Natural killer cell (primary cell): Measurements from ENCODE around the gene HSFX3. TPM values are rescaled to one million over a fixed set of nuclear protein-coding genes. Genes with fewer than 3 reads are reported as not detected.
"Not testable (repeated sequence)": the region's sequence is repeated elsewhere in the genome, so short reads cannot be mapped to it uniquely, and the experiment has no call there.

Experiments used
- ATAC-seq, 3 donors: fragments of 150-1000 bp in 2 of 3; fragments of 200-7000 bp in 1 of 3; cut with Tn5 transposase; 1 replicate in 1 of 3; 2 replicates in 2 of 3; pipeline ENCODE4 v1.10.0; 2021; ENCODE audit warnings: mild to moderate bottlenecking in 2 of 3, moderate library complexity in 2 of 3
- DNase-seq, 2 donors: peaks; one replicate each; pipeline versions ENCODE4 v3.0.0 to v3.0.0-alpha.2; 2013 to 2021; ENCODE audit warnings: mixed read lengths in 1 of 2
- H3K27ac ChIP-seq: one replicate; pipeline ENCODE4 v1.5.1; 2013; ENCODE audit warnings: mild to moderate bottlenecking, low read length
- H3K27me3 ChIP-seq: one replicate; pipeline ENCODE4 v1.6.1; 2013; ENCODE audit warnings: low read length; ENCODE audit not compliant: control insufficient read depth, insufficient read depth
- H3K36me3 ChIP-seq: one replicate; pipeline ENCODE4 v1.6.1; 2013; ENCODE audit warnings: low read length; ENCODE audit not compliant: control insufficient read depth, insufficient read depth
- H3K4me1 ChIP-seq: one replicate; pipeline ENCODE4 v1.6.1; 2013; ENCODE audit warnings: low read length; ENCODE audit not compliant: control insufficient read depth, insufficient read depth
- H3K4me3 ChIP-seq: one replicate; pipeline ENCODE4 v1.5.1; 2013; ENCODE audit warnings: low read length
- H3K9me3 ChIP-seq: one replicate; pipeline ENCODE4 v1.6.1; 2013; ENCODE audit warnings: low read length; ENCODE audit not compliant: control insufficient read depth, insufficient read depth
- H3K27ac Mint-ChIP-seq, 2 donors: one replicate each; pipeline ENCODE4 v1.8.0; 2022; ENCODE audit warnings: mild to moderate bottlenecking in 2 of 2, mixed read lengths in 2 of 2, moderate library complexity in 1 of 2
- H3K27me3 Mint-ChIP-seq, 2 donors: one replicate each; pipeline ENCODE4 v1.8.0; 2022; ENCODE audit warnings: low read depth in 2 of 2, mixed read lengths in 2 of 2
- H3K36me3 Mint-ChIP-seq: one replicate; pipeline ENCODE4 v1.8.0; 2022; ENCODE audit warnings: mixed read lengths
- H3K4me1 Mint-ChIP-seq, 2 donors: one replicate each; pipeline ENCODE4 v1.8.0; 2022; ENCODE audit warnings: mixed read lengths in 2 of 2
- H3K4me3 Mint-ChIP-seq: one replicate; pipeline ENCODE4 v1.8.0; 2022; ENCODE audit warnings: mild to moderate bottlenecking, moderate library complexity, mixed read lengths
- H3K9me3 Mint-ChIP-seq, 2 donors: one replicate each; pipeline ENCODE4 v1.8.0; 2022; ENCODE audit warnings: mixed read lengths in 2 of 2
- CTCF ChIP-seq: fragments of 200-600 bp; IDR thresholded peaks from one replicate; pipeline ENCODE4 v1.8.0; 2022; ENCODE audit warnings: antibody characterized with exemption
- WGBS: methylation state at CpG from one replicate; pipeline ENCODE4 v1.1.7; 2013; ENCODE audit warnings: missing lambda C conversion rate; ENCODE audit not compliant: insufficient coverage; 5-methylcytosine and 5-hydroxymethylcytosine counted together
- intact Hi-C: fragments of 100-400 bp; cut with micrococcal nuclease; formaldehyde crosslinking; loops from one replicate; pipeline ENCODE4 v1.14.2; 2022
- total RNA-seq, 4 donors: library from RNA; stranded (reverse); fragments of 120-200 nt in 1 of 4; gene quantifications; one replicate each; pipeline versions ENCODE4 v1.2.3 to v1.2.4, GENCODE V29; 2013 to 2022

Gene HSFX3
- total RNA-seq, 3 donors from 2014 or later (not counting 1 experiment from before 2014, with no cell fraction given): not detected

DNA sequence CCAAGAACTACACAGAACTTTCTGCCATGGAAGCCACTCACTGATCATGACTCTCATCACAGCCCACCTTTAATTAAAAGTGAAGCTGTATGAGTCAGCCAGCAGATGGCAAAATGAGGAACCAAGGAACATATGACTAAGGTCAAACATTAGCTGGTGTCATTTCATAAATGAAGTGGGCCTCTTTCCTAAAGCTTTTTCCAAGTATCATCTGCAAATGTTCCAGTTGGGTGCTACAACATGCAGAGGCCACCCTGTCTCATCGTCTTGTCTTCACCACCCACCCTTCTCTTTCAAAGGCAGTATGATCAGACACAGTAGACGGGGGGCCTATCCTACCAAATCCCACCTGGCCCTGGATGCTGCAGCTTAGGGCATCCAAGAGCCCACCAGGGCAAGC, 18.1 kb downstream of the HSFX3 start:
- WGBS: 77% methylated on average over 2 of the region's 2 CpGs
- H3K9me3 ChIP-seq: no peaks in the 10 kb centered on the region
- H3K4me3 Mint-ChIP-seq: no peak overlapping the region
- no peak overlapping the region for H3K4me3 ChIP-seq
- H3K9me3 Mint-ChIP-seq: no peaks in the 10 kb centered on the region
- DNase-seq: no peak
- H3K27ac ChIP-seq: no peak overlapping the region
- no peak for TF ChIP-seq CTCF
- H3K36me3 Mint-ChIP-seq: no peaks in the 10 kb centered on the region
- H3K4me1 ChIP-seq: peaks cover 14% of the 10 kb centered on the region
- peaks cover 7% of the 10 kb centered on the region for H3K36me3 ChIP-seq
- H3K27me3 ChIP-seq: no peaks in the 10 kb centered on the region
- peak overlapping the region; percentile 12 to 63 for H3K27ac Mint-ChIP-seq
- ATAC-seq: peak in 1 of 3 donors; percentile 22
- peaks cover 17 to 22% of the 10 kb centered on the region in 2 donors for H3K4me1 Mint-ChIP-seq
- H3K27me3 Mint-ChIP-seq: no peaks in the 10 kb centered on the region
- intact Hi-C loops: loop anchor here (10.0 kb wide), 1 partner anchor 413 kb away; no protein-coding TSS in a partner anchor

GRCh38 chrX:149528381-149528780, 21.3 kb downstream of the HSFX3 start:
- DNase-seq: no peak
- Mint-ChIP-seq H3K9me3 (no peaks in the 10 kb centered on the region), H3K36me3 (no peaks in the 10 kb centered on the region), H3K27me3 (no peaks in the 10 kb centered on the region), H3K4me3 (no peak overlapping the region), H3K27ac (peak overlapping the region; percentile 52 to 64), H3K4me1 (peaks cover 11 to 29% of the 10 kb centered on the region in 2 donors)
- Histone ChIP-seq H3K9me3 (no peaks in the 10 kb centered on the region), H3K4me1 (peaks cover 42% of the 10 kb centered on the region), H3K27ac (peak overlapping the region; percentile 6), H3K36me3 (peaks cover 3% of the 10 kb centered on the region), H3K4me3 (no peak overlapping the region), H3K27me3 (no peaks in the 10 kb centered on the region)
- intact Hi-C loops: no loop called here
- no peak for ATAC-seq
- WGBS: no CpG with 5 or more reads among the region's 1 CpG
- TF ChIP-seq CTCF: no peak

GRCh38 chrX:149527705-149528104, 22.0 kb downstream of the HSFX3 start:
- peak; percentile 45 for TF ChIP-seq CTCF
- H3K36me3 Mint-ChIP-seq: no peaks in the 10 kb centered on the region
- peaks cover 11 to 32% of the 10 kb centered on the region in 2 donors for H3K4me1 Mint-ChIP-seq
- H3K27me3 Mint-ChIP-seq: no peaks in the 10 kb centered on the region
- H3K27me3 ChIP-seq: no peaks in the 10 kb centered on the region
- intact Hi-C loops: no loop called here
- ATAC-seq (peak in 2 of 3 donors; percentile 25 to 34), DNase-seq (peak in 1 of 2 donors; percentile 75)
- no peak overlapping the region for H3K4me3 ChIP-seq
- H3K27ac ChIP-seq: peak overlapping the region; percentile 6
- no peaks in the 10 kb centered on the region for H3K9me3 ChIP-seq
- peaks cover 42% of the 10 kb centered on the region for H3K4me1 ChIP-seq
- peak overlapping the region; percentile 57 for H3K4me3 Mint-ChIP-seq
- 40% methylated on average over 1 of the region's 1 CpG for WGBS
- peaks cover 3% of the 10 kb centered on the region for H3K36me3 ChIP-seq
- no peaks in the 10 kb centered on the region for H3K9me3 Mint-ChIP-seq
- H3K27ac Mint-ChIP-seq: peak overlapping the region; percentile 52 to 64

DNA sequence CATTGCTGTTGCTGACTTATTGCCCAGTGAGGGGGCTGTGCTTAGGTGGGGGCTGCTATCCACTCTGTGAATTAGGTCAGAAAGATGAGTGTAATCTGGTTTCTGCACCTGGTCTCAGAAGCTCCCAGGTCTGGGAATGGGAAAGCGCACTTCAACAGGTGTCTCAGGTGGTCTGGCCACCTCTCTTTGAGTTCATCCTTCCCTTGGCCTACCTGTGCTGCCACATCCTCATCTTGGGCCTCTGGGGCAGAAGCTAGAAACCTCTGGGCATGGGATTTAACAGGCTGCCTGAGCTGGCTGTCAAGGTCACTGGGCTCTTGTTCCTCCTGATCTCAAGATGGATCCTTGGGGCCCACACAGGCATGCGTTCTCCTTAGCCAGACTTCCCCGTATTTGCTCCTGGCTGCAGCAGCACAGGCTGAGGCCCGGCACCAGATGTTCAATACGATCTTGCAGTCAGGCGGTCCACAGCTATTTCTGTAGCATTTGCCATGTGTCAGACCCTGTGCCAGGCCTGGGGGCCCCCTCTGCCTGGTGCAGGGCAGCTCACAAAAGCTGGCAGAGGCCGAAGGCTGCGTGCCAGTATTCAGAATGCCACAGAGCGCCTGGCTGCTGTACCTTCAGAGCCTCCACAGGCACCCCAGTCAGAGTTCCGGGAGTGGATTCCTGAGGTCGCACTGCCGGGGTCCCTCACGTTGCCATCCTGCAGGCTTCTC, 23.2 kb downstream of the HSFX3 start:
- H3K27me3 Mint-ChIP-seq, H3K4me3 ChIP-seq, intact Hi-C loops, H3K36me3 Mint-ChIP-seq, H3K4me3 Mint-ChIP-seq, ATAC-seq, H3K27me3 ChIP-seq, H3K9me3 ChIP-seq, H3K9me3 Mint-ChIP-seq, H3K36me3 ChIP-seq: not testable (repeated sequence)
- Histone ChIP-seq H3K27ac (peak overlapping the region; percentile 92), H3K4me1 (peaks cover 49% of the 10 kb centered on the region)
- WGBS: 71% methylated on average over 3 of the region's 13 CpGs
- peak overlapping the region; percentile 86 to 87 for H3K27ac Mint-ChIP-seq
- DNase-seq: peak in 1 of 2 donors; percentile 23
- H3K4me1 Mint-ChIP-seq: peaks cover 18 to 37% of the 10 kb centered on the region in 2 donors

DNA sequence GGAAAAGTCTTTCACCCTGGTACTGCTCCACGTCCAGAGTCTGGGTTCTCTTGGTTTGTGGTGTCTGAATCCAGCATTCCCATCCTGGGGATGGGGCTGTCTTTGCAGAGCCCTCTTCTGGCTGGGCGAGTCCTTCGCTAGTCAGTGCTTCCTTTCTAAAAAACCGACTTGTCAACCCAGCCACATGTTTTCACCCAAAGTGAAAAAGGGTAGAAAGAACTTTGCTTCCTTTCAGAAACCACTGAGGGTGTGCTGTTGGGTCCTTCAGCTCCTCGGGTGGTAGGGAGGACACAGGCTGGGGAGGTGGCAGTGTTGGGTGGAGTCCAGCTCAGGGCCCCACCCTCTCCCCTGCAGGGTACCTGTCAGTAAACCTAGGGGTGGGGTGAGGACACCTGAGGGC, 23.8 kb downstream of the HSFX3 start:
- H3K4me3 Mint-ChIP-seq: peak overlapping the region; percentile 69
- H3K9me3 ChIP-seq, H3K36me3 ChIP-seq, H3K9me3 Mint-ChIP-seq, intact Hi-C loops, H3K27me3 Mint-ChIP-seq, H3K36me3 Mint-ChIP-seq, H3K27me3 ChIP-seq: not testable (repeated sequence)
- peak; percentile 55 to 73 (median 68) for ATAC-seq
- peak; percentile 27 to 73 for DNase-seq
- Histone ChIP-seq H3K4me3 (peak overlapping the region; percentile 7), H3K27ac (peak overlapping the region; percentile 92), H3K4me1 (peaks cover 50% of the 10 kb centered on the region)
- 0% methylated on average over 1 of the region's 5 CpGs for WGBS
- H3K4me1 Mint-ChIP-seq: peaks cover 18 to 42% of the 10 kb centered on the region in 2 donors
- H3K27ac Mint-ChIP-seq: peak overlapping the region; percentile 86 to 87

DNA sequence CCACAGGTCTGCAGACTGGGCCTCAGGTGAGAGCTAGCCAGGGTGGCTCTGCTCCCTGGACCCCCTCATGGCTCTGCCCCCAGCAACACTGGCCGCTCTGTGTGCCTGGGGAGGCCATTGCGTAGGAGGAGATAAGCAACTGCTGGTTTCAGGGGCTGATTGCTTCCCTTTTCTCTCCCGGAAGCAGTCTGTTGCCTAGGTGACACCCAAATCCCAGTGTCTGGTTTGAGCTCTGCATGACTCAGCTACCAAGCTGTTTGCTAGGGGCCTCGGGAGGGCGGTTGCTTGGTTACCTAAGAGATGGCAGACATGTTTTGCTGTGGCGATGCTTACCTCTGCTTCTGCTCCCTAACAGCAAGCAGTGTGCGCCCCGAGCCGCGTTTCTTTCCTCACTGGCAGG, 24.3 kb downstream of the HSFX3 start:
- H3K27me3 ChIP-seq, H3K9me3 Mint-ChIP-seq, H3K36me3 ChIP-seq, H3K27me3 Mint-ChIP-seq, intact Hi-C loops, H3K9me3 ChIP-seq, H3K36me3 Mint-ChIP-seq: not testable (repeated sequence)
- H3K4me1 Mint-ChIP-seq: peaks cover 21 to 47% of the 10 kb centered on the region in 2 donors
- H3K4me1 ChIP-seq: peaks cover 50% of the 10 kb centered on the region
- 0% methylated on average over 3 of the region's 10 CpGs for WGBS
- peak; percentile 73 to 90 (median 80) for ATAC-seq
- H3K4me3 Mint-ChIP-seq: peak overlapping the region; percentile 69
- peak overlapping the region; percentile 86 to 87 for H3K27ac Mint-ChIP-seq
- DNase-seq: peak; percentile 48 to 68
- peak overlapping the region; percentile 92 for H3K27ac ChIP-seq
- H3K4me3 ChIP-seq: peak overlapping the region; percentile 7
